ENCODE measurements around the gene B9D1.
A peak's percentile ranks its signal among the peaks of the same experiment; 100 is the strongest.

B9D1 gene

GRCh38 chr17:19335951-19336631 is 26.4 kb downstream of the B9D1 start:
- no peak for DNase-seq

GRCh38 chr17:19334331-19334730 is 28.2 kb downstream of the B9D1 start:
- no peak for DNase-seq

GRCh38 chr17:19333736-19334290 is 28.7 kb downstream of the B9D1 start:
- DNase-seq, result no peak

- no peak for DNase-seq
Observed at GRCh38 chr17:19333132-19333440, 29.4 kb downstream of the B9D1 start.

GRCh38 chr17:19332371-19333131 is 30.0 kb downstream of the B9D1 start:
- no peak for DNase-seq

GRCh38 chr17:19331543-19332245 is 30.8 kb downstream of the B9D1 start:
- no peak for DNase-seq

- DNase-seq, result no peak
Observed at GRCh38 chr17:19331134-19331533, 31.4 kb downstream of the B9D1 start.

- DNase-seq, result no peak
Observed at GRCh38 chr17:19330271-19330670, 32.3 kb downstream of the B9D1 start.

- DNase-seq, result no peak
Observed at GRCh38 chr17:19329839-19330238, 32.7 kb downstream of the B9D1 start.

GRCh38 chr17:19329136-19329535 is 33.4 kb downstream of the B9D1 start:
- no peak for DNase-seq

- no peak for DNase-seq
Observed at GRCh38 chr17:19328441-19329061, 34.0 kb downstream of the B9D1 start.

- no peak for DNase-seq
Observed at GRCh38 chr17:19327031-19327783, 35.3 kb downstream of the B9D1 start.

GRCh38 chr17:19325542-19325941 is 37.0 kb downstream of the B9D1 start:
- no peak for DNase-seq

- no peak for DNase-seq
Observed at GRCh38 chr17:19322861-19323260, 39.7 kb downstream of the B9D1 start.

GRCh38 chr17:19322129-19322505 is 40.4 kb downstream of the B9D1 start:
- DNase-seq, result no peak

- no peak for DNase-seq
Observed at GRCh38 chr17:19321481-19322128, 40.9 kb downstream of the B9D1 start.

- DNase-seq, result no peak
Observed at GRCh38 chr17:19320876-19321275, 41.6 kb downstream of the B9D1 start.

GRCh38 chr17:19319771-19320505 is 42.6 kb downstream of the B9D1 start:
- no peak for DNase-seq

GRCh38 chr17:19318611-19319010 is 43.9 kb downstream of the B9D1 start:
- DNase-seq, result no peak

- DNase-seq, result peak; percentile 1
Observed at GRCh38 chr17:19317359-19318095, 45.0 kb downstream of the B9D1 start.

Data from NCI-H187 treated with DMSO at 0.1 percent for 48 hours (cell line).